NOMO-1 (cell line): ENCODE results near the gene SPECC1L.

Experiments used
- DNase-seq, 2 experiments: peaks; one replicate each; lab custom pipeline; 2025; ENCODE audit not compliant: unreplicated experiment in 2 of 2; lab: John Stamatoyannopoulos, UW

SPECC1L gene

DNA sequence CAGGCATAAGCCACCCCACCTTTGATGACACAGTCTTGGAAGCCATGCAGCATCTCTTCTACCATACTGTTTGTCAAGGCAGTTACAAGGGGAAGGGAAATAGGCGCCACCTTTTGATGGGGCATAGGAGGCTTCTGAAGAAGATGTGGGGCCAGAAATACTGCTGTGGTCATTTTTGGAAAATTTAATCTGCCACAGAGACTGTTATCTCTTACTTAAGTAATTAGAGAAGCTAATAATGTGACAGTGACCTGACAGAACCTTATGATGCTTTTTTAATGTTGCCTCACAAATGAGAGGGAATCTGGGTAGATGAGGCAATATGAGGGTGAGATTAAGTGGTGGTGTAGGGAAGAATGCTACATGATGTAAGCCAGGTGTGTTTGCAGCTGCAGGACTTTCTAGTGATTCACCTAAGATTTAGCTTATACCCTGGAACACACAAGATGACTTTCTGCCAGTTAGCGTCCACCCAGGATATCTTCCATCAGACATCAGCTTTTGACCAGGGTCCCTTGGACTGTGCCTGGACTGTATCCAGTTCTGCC, 122.5 kb downstream of the SPECC1L start:
- no peak for DNase-seq

DNA sequence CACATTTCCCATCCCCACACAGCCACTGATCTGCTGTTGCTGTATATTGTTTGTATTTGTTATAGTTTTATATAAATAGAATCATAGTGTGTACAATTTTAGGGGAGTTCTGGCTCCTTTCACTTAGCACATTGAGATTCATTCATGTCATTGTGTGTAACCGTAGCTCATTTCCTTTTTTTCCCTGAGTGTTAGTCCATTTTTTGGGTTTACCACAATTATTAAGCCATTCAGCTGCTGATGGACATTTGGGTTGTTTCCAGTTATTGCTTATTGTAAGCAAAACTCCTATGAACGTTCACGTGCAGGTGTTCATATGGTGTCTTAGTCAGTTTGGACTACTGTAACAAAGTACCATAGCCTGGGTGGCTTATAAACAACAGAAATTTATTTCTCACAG, 123.2 kb downstream of the SPECC1L start:
- DNase-seq = no peak

DNA sequence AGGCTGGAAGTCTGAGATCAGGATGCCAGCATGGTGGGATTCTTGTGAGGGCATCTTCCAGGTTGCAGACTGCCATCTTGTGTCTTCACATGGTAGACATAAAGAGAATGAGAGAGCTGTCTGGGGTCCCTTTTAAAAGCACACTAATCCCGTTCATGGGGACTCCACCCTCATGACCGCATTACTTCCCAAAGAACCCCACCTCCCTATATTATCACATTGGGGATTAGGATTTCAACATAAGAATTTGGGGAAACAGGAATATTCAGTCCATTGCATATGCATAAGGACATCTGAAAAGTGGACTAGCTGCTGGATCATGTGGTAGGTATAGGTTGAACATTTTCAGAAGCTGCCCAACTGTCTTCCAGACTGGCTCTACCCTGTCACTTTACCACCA, 123.6 kb downstream of the SPECC1L start:
- DNase-seq = no peak

DNA sequence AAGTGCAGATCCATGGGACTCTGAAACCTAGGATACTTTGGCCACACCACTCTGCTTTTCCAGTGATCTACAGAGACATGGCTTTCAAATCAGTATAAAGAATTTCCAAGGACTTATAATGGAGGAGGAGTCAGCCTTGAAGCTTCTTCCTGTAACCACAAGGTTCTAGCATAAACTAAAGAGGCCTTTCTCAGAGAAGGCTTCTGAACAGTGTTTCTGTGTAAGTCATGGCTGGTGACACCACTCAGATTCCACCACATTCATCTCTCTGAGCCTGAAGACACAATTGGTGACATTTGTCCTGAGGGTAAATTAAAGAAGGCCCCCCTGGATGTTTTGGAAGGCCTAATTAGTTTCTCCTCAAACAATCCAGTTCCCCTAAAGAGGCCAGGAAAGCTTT, 127.8 kb downstream of the SPECC1L start:
- no peak for DNase-seq

DNA sequence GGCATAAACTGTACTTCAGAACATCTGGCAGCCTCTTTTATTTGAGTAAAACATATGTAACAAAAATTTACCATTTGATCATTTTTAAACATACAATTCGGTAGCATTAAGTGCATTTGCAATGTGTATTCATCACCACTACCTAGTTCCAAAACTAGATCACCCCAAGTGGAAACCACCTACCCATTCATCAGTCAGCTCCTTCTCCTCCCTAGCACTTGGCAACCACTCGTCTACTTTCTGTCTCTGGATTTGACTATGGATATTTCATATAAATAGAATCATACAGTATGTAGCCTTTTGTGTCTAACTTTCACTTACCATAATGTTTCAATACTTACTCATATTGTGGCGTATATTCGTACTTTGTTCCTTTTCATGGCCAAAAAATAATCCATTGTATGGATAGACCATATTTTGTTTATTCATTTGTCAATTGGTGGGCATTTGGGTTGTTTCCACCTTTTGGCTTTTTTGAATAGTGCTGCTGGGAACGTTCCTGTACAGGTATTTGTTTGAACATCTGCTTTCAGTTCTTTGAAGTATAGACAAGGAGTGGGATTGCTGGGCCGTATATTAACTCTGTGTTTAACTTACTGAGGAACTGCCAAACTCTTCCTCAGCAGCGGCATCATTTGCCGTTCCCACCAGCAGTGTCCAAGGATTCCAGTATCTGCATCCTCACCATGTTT, 129.5 kb downstream of the SPECC1L start:
- DNase-seq = no peak

DNA sequence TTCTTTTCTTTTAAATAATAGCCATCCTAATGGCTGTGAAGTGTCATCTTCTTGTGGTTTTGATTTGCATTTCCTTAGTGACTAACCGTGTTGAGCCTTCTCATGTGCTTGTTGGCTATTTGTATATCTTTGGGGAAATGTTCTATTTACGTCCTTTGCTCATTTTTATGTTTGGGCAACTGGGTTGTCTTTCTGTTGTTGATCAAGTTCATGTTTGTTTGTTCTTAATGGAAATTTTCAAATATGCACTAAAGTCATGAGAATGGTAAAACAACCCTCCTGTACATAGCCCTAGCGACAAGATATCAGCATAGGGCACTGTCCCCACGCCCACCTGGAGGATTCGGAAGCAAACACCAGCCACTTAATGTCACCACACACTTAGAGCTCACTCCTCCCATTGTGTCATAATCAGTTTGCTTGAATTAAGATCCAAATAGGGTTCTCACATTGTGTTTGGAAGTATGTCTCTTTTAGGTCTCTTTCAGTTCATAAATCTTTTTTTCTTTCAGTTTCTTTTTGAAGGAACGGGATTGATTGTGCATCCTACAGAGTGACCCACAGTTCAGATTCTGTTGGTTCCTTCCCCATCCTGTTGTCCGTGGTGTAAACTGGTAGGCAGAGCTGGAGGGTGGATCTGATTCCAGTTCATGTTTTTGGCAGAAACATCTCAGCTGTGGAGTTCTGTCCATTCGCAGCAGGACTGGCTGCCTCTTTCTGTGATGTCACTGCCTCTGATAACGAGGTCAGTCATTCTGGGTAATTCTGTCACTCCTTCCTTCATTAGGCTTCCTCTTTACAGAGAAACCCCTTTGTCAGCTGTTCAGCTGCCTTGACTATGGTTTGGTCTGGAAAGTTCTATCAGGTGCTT, 130.3 kb downstream of the SPECC1L start:
- DNase-seq = no peak

DNA sequence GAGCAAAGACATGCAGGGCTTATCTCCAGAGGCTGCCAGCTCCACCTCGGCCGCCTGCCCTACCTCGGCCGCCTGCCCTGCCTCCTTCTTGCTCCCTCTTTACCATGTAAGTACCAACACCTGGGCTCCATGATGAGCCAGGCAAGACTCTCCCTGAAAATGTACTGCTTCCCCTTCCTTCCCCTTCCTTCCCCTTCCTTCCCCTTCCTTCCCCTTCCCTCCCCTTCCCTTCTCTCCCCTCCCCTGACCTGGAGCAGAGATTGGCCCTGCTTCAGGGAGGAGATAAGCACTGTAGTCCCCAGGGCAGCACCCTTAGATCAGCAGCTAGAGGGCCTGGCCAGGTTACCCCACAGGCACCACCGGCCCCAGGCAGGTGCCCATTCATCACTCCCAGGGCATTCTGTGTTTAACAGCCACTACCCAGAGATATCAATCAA, 131.3 kb downstream of the SPECC1L start:
- DNase-seq = no peak

DNA sequence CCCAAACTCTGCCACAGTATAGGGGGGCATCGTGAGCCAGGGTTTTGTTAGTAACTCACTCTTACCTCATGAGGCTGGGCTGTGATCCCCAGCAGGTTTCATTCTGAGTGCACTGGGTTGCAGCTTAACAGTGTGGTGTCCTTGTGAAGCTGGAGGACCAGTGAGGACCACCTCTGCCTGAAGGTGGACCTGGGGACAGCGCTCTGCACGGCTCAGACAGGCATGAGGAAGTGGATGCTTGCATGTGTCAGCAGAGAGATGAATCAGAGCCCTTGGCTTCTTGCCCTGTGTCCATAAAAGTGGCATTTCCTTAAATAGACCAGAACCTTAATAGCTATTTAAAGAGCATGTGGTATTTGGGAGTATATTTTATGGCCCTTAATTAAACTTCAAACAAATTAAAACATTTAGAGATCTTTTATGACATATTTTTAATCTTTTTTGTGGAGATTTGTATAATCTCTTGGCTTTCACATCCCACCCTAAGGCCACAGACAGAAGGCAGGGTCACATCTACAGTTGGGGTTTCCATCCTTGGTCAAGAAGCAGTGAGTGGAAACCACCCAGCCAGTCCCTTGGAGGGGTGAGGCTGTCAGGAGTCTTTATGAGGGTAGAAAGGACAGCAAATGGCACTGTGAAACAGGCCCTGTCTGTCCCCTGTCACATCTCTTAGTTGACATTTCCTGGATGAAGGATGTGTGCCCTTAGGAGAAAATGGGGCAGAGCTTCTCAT, 132.0 kb downstream of the SPECC1L start:
- peak; percentile 75 to 89 for DNase-seq

DNA sequence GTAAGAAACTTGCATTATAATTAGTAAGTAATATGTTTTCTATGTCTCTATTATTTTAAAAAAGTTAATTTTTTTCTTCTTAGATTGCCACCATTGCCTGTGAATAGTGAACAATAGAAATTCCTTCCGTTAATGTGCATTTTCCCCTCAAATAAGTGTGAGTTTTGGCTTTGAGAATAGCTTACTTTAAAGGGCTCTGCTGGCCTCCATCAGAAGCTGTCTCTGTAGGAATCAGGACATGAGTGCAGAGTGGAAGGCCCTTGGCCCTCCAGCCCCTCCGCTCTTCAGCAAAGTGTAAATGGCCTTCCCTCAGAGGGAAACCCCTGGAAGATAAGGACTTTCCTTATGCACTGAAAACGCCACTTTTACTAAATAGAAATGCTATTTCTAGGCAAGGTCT, 132.7 kb downstream of the SPECC1L start:
- no peak for DNase-seq

DNA sequence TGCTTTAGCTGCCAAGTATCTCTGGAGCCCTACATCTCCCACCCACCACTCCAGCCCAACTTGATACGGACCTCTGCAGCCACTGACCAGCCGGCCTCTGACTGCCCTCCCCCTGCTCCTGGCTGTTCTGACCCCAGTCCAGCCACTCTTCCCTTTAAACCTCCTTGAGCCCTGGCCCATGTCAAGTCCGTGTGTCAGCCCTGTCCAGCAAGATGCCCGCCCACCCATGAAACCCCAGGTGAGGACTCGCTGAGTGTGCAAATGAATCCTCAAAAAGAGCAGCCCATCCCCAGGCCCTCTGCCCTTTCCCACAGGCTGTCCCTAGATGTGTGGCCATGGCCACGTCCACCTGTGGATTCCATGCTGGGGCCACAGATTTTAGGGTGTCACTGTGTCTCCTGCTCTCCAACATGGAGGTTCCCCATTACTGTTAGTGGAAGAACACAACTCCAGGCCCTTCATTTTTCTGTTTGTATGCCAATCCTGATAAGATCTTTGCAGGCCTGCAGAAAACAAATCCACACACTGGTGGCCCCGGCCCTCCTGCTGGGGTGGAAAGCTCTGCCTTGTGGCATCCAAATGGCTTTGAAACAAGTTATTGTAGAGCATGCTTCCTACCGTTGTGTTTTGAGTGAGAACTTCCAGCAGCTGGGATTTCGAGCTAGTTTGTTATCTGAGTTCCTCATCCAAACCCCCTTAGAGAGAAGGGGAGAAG, 134.1 kb downstream of the SPECC1L start:
- DNase-seq = no peak

DNA sequence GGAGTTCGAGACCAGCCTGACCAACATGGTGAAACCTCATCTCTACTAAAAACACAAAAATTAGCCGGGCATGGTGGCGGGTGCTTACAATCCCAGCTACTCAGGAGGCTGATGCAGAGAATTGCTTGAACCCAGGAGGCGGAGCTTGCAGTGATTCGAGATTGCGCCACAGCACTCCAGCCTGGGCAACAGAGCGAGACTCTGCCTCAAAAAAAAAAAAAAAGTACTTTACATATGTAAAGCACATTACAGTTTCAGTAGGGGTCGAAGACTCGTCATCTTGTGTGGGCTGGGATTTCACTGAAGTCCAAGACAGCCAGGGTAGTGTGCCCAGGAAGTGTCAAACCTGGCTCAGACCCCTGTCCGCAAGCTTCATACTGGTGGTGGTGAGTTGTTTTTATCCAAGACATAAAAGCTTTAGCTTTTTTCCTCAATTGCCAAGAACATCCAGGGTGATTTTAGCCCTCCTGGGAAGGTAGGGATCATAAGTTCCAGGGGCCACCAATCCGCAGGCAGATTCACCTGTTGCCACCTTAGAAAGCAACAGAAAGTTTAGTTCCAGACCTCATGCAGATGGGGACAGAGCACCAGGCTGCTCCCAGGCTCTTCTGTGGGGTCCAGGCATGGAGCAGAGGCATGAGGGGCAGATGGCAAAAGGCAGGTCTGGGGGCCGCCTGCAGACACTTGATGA, 135.1 kb downstream of the SPECC1L start:
- DNase-seq = no peak

DNA sequence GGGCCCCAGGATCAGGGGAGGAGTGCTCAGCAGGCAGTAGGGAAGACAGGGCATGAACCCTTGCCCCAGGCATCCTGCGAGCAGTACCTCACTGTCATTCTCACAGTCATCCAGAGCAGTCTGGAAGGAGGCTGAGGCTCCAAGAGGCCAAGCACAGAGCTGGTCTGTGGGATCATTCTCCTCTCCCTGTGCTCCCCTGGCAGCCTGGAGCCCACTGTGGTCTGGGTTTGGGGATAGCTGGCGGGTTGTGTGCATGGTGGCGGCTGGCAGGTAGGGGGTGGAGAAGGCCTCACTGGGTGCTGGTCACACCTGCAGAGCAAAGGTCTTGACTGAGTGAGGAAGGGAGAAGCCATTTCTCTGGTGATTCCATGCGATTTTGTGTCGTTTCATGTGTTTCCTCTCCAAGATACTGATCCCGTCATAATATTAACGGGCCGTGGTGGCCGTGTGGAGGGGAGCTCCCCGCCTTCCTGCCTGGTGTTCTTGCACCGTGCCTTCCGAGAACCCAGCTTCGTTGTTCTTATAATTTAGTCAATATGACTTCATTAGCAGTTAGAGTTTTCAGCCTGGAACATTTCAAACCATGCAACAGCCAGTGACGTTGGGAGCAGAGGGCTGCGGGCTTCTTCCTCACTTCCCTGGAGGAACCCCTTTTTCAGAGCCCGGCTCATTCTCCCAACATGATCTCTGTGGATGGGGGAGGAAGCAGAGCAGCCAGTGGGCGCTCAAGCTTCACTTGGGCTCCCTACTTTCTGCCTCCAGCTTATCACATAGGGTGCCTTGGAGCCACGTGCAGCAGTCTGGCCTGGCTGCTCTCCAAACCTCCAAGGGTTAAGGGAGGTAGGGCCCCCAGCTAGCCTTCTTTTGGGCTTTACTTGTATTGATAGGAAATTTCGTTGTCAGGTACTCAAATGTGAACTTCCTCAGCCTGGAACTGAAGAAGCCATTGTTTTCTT, 136.0 kb downstream of the SPECC1L start:
- no peak for DNase-seq

DNA sequence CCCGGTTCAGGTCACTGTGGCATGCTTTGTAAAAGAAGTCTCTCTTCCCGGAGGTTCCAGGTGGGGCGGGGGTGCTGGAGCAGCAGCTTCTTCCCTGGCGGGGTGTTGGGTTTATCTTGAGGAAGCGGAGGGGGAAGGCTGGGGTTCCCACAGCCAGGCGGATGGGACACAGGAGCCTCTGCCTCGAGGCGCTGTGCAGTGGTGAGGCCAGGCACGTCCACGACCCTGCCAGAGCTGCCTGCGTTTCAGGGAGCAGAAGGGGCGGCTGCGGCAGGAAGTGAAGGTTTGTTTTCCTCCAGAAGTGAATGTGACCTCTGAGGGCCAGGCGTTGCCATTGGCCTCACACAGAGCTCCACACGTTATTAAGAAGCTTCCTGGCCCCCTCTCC, 136.6 kb downstream of the SPECC1L start:
- DNase-seq = no peak

DNA sequence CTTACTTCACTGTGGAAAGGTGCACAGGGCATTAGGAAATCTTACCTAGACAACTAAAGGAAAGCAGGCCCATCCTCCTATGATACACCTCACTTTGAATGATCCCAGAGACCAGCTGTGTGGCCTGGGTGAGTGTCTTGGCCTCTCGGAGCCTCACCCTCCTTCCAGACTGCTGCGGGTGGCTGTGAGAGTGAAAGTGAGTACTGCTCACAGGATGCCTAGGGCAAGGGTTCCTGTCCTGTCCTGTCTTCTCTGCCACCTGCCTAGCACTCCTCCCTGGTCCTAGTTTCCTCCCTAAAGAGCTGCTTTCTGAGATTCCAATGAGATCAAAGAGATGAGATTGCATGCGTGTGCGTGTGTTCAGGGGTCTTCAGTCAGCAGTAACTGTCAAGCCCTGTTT, 137.3 kb downstream of the SPECC1L start:
- DNase-seq = no peak

DNA sequence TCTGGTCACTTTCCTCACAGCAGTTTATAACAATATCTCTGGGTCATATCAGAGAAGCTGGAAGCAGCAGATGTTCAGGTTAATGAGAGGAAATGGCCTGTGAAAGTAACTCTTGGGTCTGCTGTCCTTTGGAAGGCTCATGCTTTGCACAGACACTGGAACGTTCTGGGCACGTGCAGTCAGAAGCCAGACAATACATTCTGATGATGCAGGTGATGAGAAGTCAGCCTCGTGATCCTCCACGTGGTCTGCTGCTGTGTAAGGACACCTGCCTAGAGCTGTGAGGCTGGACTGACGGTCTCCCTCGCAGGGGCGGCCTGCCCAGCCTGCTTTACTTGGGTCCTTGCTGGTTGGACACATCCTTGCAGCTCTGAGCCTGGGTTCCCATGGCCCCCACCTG, 138.0 kb downstream of the SPECC1L start:
- DNase-seq = no peak

DNA sequence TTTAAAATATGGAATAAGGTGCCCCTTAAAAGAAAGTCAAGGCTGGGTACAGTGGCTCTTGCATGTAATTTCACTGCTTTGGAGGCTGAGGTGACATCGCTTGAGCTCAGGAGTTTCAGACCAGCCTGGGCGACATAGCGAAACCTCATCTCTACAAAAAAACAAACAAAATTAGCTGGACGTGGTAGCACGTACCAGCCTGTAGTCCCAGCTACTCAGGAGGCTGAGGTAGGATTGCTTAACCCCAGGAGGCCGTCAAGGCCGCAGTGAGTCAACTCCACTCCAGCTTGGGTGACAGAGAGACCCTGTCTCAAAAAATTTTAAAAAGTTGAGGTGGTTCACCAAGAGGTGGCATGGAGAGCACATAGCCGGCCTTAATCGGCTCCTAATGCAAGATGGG, 139.1 kb downstream of the SPECC1L start:
- DNase-seq = no peak

DNA sequence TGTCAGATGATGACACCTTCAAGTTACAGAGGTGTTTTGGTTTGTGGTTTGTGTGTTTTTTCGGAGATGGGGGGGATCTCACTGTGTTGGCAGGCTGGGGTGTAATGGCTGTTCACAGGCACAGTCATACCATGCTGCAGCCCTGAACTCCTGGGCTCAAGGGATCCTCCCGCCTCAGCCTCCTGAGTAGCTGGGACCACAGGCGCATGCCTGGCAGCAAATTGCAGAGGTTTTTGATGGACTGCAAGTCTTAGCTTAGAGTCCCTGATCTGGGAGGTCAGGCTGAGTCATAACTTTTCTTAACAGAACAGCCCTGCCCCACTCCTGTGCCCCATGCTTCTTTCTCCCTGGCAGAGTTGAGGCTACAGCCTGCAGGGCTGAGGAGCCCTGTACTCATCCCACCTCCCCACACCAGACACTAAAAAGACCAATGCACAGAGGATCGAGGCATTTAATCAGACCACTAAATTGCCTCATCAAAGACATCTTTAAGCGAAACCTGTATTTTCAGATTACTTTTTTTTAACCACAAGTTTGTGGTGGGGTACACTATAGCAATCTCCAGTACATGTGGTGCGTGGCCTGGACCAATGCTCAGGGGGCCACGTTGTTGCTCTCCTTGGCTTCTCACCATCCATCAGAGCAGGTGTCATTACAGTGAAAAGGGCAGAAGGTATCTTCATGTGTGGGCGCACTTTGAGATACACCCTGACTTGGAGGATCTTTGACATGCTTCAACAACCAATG, 139.7 kb downstream of the SPECC1L start:
- DNase-seq = no peak

DNA sequence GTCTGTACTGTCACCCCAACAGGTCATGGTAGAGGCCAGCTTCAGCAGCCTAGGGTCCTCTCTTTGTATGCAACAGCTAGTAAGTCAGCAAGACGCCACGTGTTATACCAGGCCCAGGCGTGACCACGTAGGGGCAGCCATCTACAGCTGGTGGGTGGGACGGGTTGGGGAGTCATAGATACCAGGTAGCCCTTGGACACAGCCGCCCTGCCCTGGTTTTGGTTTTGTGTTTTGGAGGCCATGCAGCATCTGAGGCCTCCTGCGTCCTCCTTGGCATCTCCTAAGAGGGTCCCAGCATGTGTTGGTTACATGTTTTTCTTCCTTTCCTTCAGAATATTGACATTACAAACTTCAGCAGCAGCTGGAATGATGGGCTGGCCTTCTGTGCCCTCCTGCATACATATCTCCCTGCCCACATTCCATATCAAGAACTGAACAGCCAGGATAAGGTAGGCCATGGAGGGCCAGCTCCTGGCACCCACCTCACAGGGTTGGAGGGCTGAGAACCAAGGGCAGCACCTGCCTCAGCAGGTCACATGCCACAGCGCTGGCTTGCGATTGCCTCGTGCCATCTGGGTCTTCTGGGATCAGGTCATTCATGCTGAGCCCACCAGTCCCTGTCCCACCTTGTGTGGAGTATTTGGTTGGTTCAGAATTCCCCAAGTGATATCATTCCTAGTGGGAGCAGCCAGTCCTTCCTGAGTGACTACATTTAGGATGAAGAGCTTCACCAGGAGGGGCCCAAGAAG, 140.8 kb downstream of the SPECC1L start:
- no peak for DNase-seq
